GM18858 (cell line): Measurements from ENCODE around the gene MEX3D.

Source experiments
- ATAC-seq: cut with Tn5 transposase; IDR thresholded peaks from one replicate; pipeline ENCODE4 v1.9.1; 2021; ENCODE audit not compliant: unreplicated experiment

Gene MEX3D

DNA sequence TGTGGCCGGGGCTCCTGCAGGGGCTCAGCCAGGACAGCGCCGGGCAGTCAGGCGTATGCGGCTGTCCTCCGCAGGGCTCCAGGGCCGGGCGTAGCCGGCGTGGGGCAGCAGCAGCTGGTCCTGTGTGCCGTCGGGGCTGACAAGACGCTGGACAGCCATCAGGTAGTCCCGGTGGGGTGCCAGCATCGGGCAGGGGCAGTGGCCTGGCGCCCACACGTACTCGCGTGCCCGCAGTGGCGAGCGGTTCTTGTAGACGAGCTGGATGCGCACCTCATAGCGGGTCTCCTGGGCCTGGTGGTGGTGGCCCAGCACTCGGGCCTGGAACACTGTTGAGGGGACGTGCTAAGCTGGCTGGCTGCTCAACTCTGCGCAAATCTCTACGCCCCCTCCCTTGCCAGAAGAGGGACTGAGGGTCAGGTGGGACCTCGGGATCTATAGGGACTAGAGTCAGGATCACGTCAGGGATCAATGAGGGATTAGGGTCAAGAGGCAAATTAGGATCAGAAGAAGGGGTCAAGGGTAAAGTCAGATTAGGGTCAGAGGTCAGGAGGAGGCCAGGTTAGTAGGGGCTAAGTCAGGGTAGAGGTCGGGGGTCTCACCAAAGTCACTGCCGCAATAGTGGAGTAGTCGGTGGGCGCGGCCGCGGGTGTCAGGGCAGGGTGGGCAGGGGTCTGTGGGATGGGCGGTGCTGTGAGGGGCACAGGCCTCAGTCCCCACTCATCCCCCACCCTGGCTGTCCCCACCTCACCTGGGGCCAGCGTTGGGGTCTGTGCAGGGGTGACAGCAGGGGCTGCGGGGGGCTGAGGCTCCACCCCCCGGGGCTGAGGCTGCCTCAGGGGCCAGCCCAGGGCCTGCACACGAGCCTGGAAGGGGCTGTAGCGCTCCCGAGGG lies 61.9 kb downstream of the MEX3D start:
- ATAC-seq = no peak

DNA sequence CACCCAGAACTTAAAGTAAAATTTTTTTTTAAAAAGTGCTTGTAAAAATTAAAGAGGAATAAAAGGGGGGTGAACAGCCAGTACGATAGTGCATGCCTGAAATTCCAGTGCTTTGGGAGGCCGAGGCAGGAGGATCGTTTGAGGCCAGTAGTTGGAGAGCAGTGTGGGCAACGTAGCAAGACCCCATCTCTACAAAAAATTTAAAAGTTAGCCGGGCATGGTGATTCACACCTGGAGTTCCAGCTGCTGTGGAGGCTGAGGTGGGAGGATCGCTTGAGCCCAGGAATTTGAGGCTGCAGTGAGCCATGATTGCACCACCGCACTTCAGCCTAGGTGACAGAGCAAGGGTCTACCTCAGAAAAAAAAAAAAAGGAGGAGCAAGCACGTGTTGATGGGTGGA lies 63.1 kb downstream of the MEX3D start:
- no peak for ATAC-seq
